Stomach (tissue), 9 donors: ENCODE results near the gene CD44. TPM values are rescaled to one million over a fixed set of nuclear protein-coding genes. Genes with fewer than 3 reads are reported as not detected.
A peak's percentile ranks its signal among the peaks of the same experiment; 100 is the strongest.

Experiments
- DNase-seq, 2 donors: peaks; one replicate each; pipeline versions ENCODE4 v3.0.0 to v3.0.0-alpha.2; 2013 to 2019
- H3K27ac ChIP-seq, 5 donors: fragments of 200-600 bp in 4 of 5; sonication (generic) in 4 of 5; one replicate each; pipeline ENCODE4 v1.5.1; 2013 to 2019; ENCODE audit warnings: mild to moderate bottlenecking in 1 of 5, moderate library complexity in 1 of 5
- H3K27me3 ChIP-seq, 3 donors: fragments of 200-600 bp; sonication (generic); one replicate each; pipeline ENCODE4 v1.5.1; 2017 to 2019; ENCODE audit warnings: mixed run types in 1 of 3
- H3K36me3 ChIP-seq, 4 donors: fragments of 200-600 bp; sonication (generic); 1 replicate in 3 of 4; 2 replicates in 1 of 4; pipeline ENCODE4 v1.5.1; 2016 to 2019
- H3K4me1 ChIP-seq, 4 donors: fragments of 200-600 bp; sonication (generic); one replicate each; pipeline ENCODE4 v1.5.1; 2016 to 2019
- H3K4me3 ChIP-seq, 4 donors: fragments of 200-600 bp; sonication (generic) in 3 of 4; one replicate each; pipeline ENCODE4 v1.5.1; 2016 to 2019; ENCODE audit warnings: mild to moderate bottlenecking in 1 of 4
- H3K9me3 ChIP-seq, 4 donors: fragments of 200-600 bp; sonication (generic); one replicate each; pipeline ENCODE4 v1.5.1; 2016 to 2019
- EP300 ChIP-seq: sonication (generic); formaldehyde crosslinking; IDR thresholded peaks from one replicate; pipeline ENCODE4 v1.6.1; 2017; ENCODE audit warnings: antibody characterized with exemption
- POLR2A ChIP-seq, 4 donors: fragments of 450-650 bp; IDR thresholded peaks; one replicate each; pipeline ENCODE4 v1.6.1; 2016; ENCODE audit warnings: antibody characterized with exemption in 4 of 4, control low read depth in 2 of 4, mild to moderate bottlenecking in 1 of 4, moderate library complexity in 1 of 4
- POLR2AphosphoS5 ChIP-seq, 3 donors: sonication (generic); formaldehyde crosslinking; IDR thresholded peaks; one replicate each; pipeline ENCODE4 v1.6.1; 2016; ENCODE audit warnings: antibody characterized with exemption in 3 of 3
- WGBS, 5 donors: extraction: QIAGEN DNeasy Blood & Tissue Kit in 3 of 5; methylation state at CpG; one replicate each; pipeline versions ENCODE4 v1.1.5 to v1.1.7; 2013 to 2018; 5-methylcytosine and 5-hydroxymethylcytosine counted together
- intact Hi-C: fragments of 100-400 bp; cut with DNase I; formaldehyde crosslinking; loops from one replicate; pipeline ENCODE4 v1.15.1; 2023; ENCODE audit warnings: low total_unique reads
- polyA plus RNA-seq, 3 donors: library from polyadenylated mRNA; stranded (reverse); fragments of 200-250 nt; gene quantifications; one replicate each; pipeline ENCODE4 v1.2.3, GENCODE V29; 2013
- total RNA-seq, 5 donors: library from RNA; depleted of rRNA; stranded (reverse); fragments of >200 nt; gene quantifications; one replicate each; pipeline versions ENCODE4 v1.1.0 to v1.2.3, GENCODE V29; 2014 to 2016
- TF ChIP-seq, protein P1 (sequence below), 7 experiments: fragments of 450-650 bp in 4 of 7; fragments of 200-600 bp in 3 of 7; sonication (generic) in 3 of 7; IDR thresholded peaks; one replicate each; pipeline ENCODE4 v1.5.1; 2016 to 2019; ENCODE audit warnings: antibody characterized with exemption in 7 of 7, control low read depth in 2 of 7, mild to moderate bottlenecking in 1 of 7
- donor health status: healthy with polysubstance abuse.
- donor health status: Bipolar disorder and iron deficiency.
- donor health status: healthy.

The CD44 gene
- total and polyA plus RNA-seq, 8 donors: 47.5 to 229 (median 102) TPM

GRCh38 chr11:35155677-35156076, 16.7 kb downstream of the CD44 start:
- H3K4me1 ChIP-seq: peaks cover 33 to 99% (median 58%) of the 10 kb centered on the region in 4 donors
- no peaks in the 10 kb centered on the region for H3K27me3 ChIP-seq
- 89 to 94% (median 92%) methylated on average over 5 of the region's 5 CpGs for WGBS, 5 donors
- no peaks in the 10 kb centered on the region for H3K9me3 ChIP-seq
- intact Hi-C loops: no loop called here
- peak overlapping the region in 2 of 5 donors; percentile 29 to 81 for H3K27ac ChIP-seq
- TF ChIP-seq, protein P1, sequence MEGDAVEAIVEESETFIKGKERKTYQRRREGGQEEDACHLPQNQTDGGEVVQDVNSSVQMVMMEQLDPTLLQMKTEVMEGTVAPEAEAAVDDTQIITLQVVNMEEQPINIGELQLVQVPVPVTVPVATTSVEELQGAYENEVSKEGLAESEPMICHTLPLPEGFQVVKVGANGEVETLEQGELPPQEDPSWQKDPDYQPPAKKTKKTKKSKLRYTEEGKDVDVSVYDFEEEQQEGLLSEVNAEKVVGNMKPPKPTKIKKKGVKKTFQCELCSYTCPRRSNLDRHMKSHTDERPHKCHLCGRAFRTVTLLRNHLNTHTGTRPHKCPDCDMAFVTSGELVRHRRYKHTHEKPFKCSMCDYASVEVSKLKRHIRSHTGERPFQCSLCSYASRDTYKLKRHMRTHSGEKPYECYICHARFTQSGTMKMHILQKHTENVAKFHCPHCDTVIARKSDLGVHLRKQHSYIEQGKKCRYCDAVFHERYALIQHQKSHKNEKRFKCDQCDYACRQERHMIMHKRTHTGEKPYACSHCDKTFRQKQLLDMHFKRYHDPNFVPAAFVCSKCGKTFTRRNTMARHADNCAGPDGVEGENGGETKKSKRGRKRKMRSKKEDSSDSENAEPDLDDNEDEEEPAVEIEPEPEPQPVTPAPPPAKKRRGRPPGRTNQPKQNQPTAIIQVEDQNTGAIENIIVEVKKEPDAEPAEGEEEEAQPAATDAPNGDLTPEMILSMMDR (IDR thresholded peaks at IDR 0.05): no peak
- TF ChIP-seq POLR2A (IDR thresholded peaks at IDR 0.05) (no peak), POLR2AphosphoS5 (IDR thresholded peaks at IDR 0.05) (no peak), EP300 (no peak)
- no peak for DNase-seq
- peaks cover 0 to 17% (median 0%) of the 10 kb centered on the region in 4 donors for H3K36me3 ChIP-seq
- no peak overlapping the region for H3K4me3 ChIP-seq

- H3K4me1 ChIP-seq: peaks cover 26 to 99% (median 63%) of the 10 kb centered on the region in 4 donors
- H3K27me3 ChIP-seq: no peaks in the 10 kb centered on the region
- peaks cover 0 to 11% (median 0%) of the 10 kb centered on the region in 4 donors for H3K36me3 ChIP-seq
- H3K4me3 ChIP-seq: no peak overlapping the region
- peak overlapping the region in 4 of 5 donors; percentile 44 to 85 (median 80) for H3K27ac ChIP-seq
- 66 to 76% (median 69%) methylated on average over 12 of the region's 12 CpGs for WGBS, 5 donors
- TF ChIP-seq, protein P1 (IDR thresholded peaks at IDR 0.05): no peak
- TF ChIP-seq EP300: no peak
- no peak for TF ChIP-seq POLR2AphosphoS5 (IDR thresholded peaks at IDR 0.05)
- TF ChIP-seq POLR2A (IDR thresholded peaks at IDR 0.05): no peak
- no peaks in the 10 kb centered on the region for H3K9me3 ChIP-seq
- intact Hi-C loops: no loop called here
- DNase-seq: no peak
Observed at GRCh38 chr11:35157814-35158700, 19.1 kb downstream of the CD44 start.

DNA sequence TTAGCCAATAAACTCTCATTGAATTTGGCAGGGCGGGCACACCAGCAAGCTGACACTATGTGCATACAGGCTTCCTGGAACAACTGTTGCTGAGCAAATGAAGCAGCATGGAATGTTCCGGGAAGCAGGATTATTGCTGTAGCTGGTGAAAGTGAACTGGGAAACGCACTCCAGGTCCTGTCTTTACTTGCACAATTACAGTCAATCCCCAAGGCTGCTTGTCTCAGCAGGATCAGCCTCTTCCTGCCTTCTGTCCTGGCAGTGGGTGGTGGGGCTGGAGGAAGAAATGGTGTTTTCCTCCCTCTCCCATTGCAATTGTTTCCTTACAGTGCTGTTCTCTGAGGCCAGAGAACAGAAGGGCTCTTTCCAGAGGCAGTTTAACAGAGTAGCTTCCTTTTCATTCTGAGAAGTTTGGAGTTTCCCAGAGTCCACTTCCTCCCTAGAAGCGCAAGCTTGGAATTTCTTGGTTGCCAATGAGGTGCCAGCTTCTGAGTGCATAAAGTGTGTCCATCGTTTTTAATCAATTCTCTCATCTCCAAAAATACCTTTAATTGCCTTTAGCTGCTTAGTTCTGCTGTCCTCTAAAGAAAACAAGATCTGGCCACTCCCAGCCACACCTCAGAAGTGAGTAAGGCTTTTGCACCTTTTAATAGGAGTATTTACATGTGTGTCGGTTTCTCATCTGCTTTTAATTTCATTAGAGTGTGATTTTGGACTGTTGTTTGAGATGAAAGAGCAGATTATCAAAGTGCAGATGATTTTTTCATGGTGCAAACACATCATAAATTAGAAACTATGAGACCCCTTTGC, 19.9 kb downstream of the CD44 start:
- peak in 1 of 2 donors; percentile 55 for DNase-seq
- Histone ChIP-seq H3K9me3 (no peaks in the 10 kb centered on the region), H3K27ac (peak overlapping the region in 4 of 5 donors; percentile 44 to 85 (median 80)), H3K4me1 (peaks cover 30 to 99% (median 68%) of the 10 kb centered on the region in 4 donors), H3K4me3 (no peak overlapping the region), H3K36me3 (peaks cover 0 to 3% (median 0%) of the 10 kb centered on the region in 4 donors), H3K27me3 (no peaks in the 10 kb centered on the region)
- intact Hi-C loops: no loop called here
- TF ChIP-seq, protein P1 (IDR thresholded peaks at IDR 0.05): no peak
- TF ChIP-seq POLR2AphosphoS5 (IDR thresholded peaks at IDR 0.05) (peak; percentile 82 to 94 (median 87)), EP300 (peak; percentile 93)
- WGBS, 5 donors: 45 to 55% (median 45%) methylated on average over 6 of the region's 6 CpGs

- Histone ChIP-seq H3K36me3 (no peaks in the 10 kb centered on the region), H3K4me3 (no peak overlapping the region), H3K27ac (peak overlapping the region in 4 of 5 donors; percentile 44 to 85 (median 80)), H3K9me3 (no peaks in the 10 kb centered on the region), H3K27me3 (no peaks in the 10 kb centered on the region), H3K4me1 (peaks cover 41 to 100% (median 77%) of the 10 kb centered on the region in 4 donors)
- DNase-seq: no peak
- intact Hi-C loops: no loop called here
- WGBS, 5 donors: 73 to 83% (median 74%) methylated on average over 7 of the region's 7 CpGs
- no peak for TF ChIP-seq POLR2AphosphoS5 (IDR thresholded peaks at IDR 0.05)
- no peak for TF ChIP-seq POLR2A (IDR thresholded peaks at IDR 0.05)
- TF ChIP-seq EP300: no peak
- TF ChIP-seq, protein P1 (IDR thresholded peaks at IDR 0.05): no peak
Observed at GRCh38 chr11:35160246-35160824, 21.4 kb downstream of the CD44 start.
